Muscle of leg (tissue), 11 donors: Measurements from ENCODE around the gene EMCN. TPM values are rescaled to one million over a fixed set of nuclear protein-coding genes. Genes with fewer than 3 reads are reported as not detected.
"Not testable (repeated sequence)": the region's sequence is repeated elsewhere in the genome, so short reads cannot be mapped to it uniquely, and the experiment has no call there.

Experiments used
- DNase-seq: peaks from one replicate; pipeline ENCODE4 v3.0.0; 2013
- H3K27ac ChIP-seq: one replicate; pipeline ENCODE4 v1.5.1; 2013; ENCODE audit warnings: mild to moderate bottlenecking, low read length, control low read depth
- H3K27me3 ChIP-seq: one replicate; pipeline ENCODE4 v1.6.1; 2013; ENCODE audit warnings: low read length; ENCODE audit not compliant: control insufficient read depth, insufficient read depth
- H3K36me3 ChIP-seq: one replicate; pipeline ENCODE4 v1.6.1; 2013; ENCODE audit warnings: low read length; ENCODE audit not compliant: control insufficient read depth, insufficient read depth
- H3K4me1 ChIP-seq: one replicate; pipeline ENCODE4 v1.6.1; 2013; ENCODE audit warnings: low read length; ENCODE audit not compliant: control insufficient read depth, insufficient read depth
- H3K4me3 ChIP-seq: one replicate; pipeline ENCODE4 v1.5.1; 2013; ENCODE audit warnings: low read length, control low read depth
- H3K9me3 ChIP-seq: replicated peaks from 2 replicates; pipeline ENCODE4 v1.6.1; 2013; ENCODE audit warnings: low read depth, low read length; ENCODE audit not compliant: control insufficient read depth
- WGBS: methylation state at CpG from one replicate; pipeline ENCODE4 v1.1.5; 2013; ENCODE audit warnings: missing lambda C conversion rate; ENCODE audit not compliant: insufficient coverage; 5-methylcytosine and 5-hydroxymethylcytosine counted together
- polyA plus RNA-seq, 8 donors: library from polyadenylated mRNA; unstranded; fragments of 120-200 nt; gene quantifications; one replicate each; pipeline versions ENCODE4 v1.2.1 to v1.2.3, GENCODE V29; 2013; ENCODE audit warnings: inconsistent platforms in 1 of 8, low replicate concordance in 1 of 8; ENCODE audit not compliant: insufficient read length in 8 of 8, insufficient read depth in 1 of 8
- total RNA-seq: library from RNA; stranded (reverse); fragments of 120-200 nt; gene quantifications from one replicate; pipeline ENCODE4 v1.2.4, GENCODE V29; 2013

The EMCN gene
- total and polyA plus RNA-seq, 9 donors: 25.0 to 36.1 (median 31.1) TPM

DNA sequence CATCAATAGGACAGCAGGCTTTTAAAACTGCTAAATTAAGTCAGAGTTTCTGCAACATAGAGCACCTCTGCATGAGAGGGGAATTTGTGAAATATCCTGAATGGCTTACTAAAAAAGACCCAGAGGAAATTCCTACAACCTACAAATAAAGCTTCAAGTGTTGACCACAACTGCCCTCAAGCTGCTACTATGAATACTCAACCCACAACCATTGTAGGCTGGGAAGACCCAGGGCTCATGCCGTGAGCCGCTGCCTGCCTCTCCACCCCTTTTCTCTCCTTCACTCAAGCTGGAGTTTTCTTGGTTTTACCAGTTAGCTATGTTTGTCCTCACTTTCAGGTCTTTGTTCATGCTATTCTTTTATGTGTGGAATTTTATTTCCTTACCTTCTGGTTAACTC, 151.6 kb downstream of the EMCN start:
- no peak overlapping the region for H3K27ac ChIP-seq
- no peaks in the 10 kb centered on the region for H3K4me1 ChIP-seq
- no peaks in the 10 kb centered on the region for H3K27me3 ChIP-seq
- no peak overlapping the region for H3K4me3 ChIP-seq
- whole genome bisulfite sequencing: no CpG with 5 or more reads among the region's 2 CpGs
- H3K36me3 ChIP-seq: no peaks in the 10 kb centered on the region
- H3K9me3 ChIP-seq: no peaks in the 10 kb centered on the region
- no peak for DNase-seq

DNA sequence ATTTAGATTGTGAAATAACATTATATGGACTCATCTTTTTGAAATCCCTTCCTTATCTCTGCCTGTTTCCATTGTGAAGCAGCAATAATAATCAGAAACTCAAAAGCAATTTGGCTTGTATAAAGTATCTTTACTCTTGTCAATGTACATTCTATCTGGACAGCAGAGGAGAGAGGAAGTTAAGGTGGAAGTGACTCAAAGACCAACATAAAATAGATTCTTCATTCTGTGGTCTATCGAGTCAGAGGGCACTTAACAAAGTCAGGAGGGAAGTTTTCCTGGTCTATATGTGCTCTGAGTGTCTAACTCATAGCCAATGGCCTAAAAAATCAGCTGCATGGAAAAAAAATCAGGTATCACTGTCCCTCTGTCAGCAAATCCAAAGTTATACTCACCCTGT, 155.5 kb downstream of the EMCN start:
- Histone ChIP-seq H3K9me3 (peaks cover 5% of the 10 kb centered on the region), H3K36me3 (no peaks in the 10 kb centered on the region), H3K27me3 (no peaks in the 10 kb centered on the region), H3K4me1 (no peaks in the 10 kb centered on the region), H3K4me3 (no peak overlapping the region), H3K27ac (no peak overlapping the region)
- no peak for DNase-seq
- no CpG with 5 or more reads among the region's 1 CpG for WGBS

DNA sequence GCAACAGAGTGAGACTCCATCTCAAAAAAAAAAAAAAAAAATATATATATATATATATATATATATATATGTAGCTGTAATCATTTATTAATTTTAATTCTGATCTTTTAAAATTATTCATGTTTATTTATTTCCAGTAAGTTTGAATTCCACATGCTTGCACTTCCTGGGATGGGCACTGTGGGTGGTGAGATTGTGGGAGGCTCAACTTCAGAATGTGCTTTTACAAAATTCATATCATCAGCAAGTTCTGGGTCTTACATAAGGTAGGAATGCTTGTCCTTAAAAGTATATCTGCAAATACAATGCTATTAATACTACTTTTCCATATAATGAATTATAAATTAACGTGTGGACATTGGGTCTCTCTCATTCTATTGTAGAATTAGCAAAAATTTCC, 156.5 kb downstream of the EMCN start:
- Histone ChIP-seq H3K4me1 (no peaks in the 10 kb centered on the region), H3K27me3 (no peaks in the 10 kb centered on the region), H3K4me3 (no peak overlapping the region), H3K9me3 (peaks cover 8% of the 10 kb centered on the region), H3K27ac (no peak overlapping the region), H3K36me3 (no peaks in the 10 kb centered on the region)
- no CpG with 5 or more reads among the region's 1 CpG for WGBS
- no peak for DNase-seq

DNA sequence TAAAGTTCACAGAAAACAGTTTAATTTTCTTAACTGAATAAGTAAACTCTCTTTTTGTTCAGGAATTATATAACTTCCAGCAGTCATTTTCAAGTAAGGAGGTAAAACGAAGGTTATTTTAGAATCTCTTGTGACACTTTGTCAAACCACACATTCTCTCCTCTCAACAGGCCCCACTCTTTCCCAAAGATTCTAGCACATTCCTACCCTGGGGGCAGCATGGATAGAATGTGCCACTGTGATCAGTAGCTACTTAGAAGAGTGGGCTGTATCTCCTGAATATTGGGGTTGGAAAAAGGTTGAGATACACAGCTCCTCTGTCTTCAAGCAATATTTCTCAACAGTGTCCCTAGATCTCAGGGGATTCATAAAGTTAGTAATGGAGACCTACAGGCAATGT, 157.6 kb downstream of the EMCN start:
- Histone ChIP-seq H3K36me3 (no peaks in the 10 kb centered on the region), H3K4me1 (no peaks in the 10 kb centered on the region), H3K9me3 (peaks cover 11% of the 10 kb centered on the region), H3K4me3 (no peak overlapping the region), H3K27ac (no peak overlapping the region), H3K27me3 (no peaks in the 10 kb centered on the region)
- peak; percentile 9 for DNase-seq
- no CpG with 5 or more reads among the region's 1 CpG for WGBS

DNA sequence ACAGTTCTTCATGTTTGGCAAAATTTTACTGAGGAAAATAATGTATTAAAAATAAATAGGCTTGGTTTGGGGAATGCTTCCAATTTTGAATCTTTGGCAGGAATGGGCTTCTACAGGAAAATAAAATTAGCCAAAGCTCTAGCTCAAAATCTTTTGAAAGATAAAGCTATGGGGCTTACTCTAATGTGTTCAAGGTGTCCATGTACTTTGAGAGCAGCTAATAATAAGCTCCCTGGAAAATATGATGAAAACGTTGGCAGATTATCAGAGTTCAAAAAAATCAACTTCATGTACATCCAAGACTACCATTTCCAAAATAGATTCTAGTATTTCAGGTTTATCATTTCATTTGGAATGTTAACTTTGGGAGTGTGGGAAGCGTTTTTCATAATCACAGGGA, 158.4 kb downstream of the EMCN start:
- DNase-seq: peak; percentile 91
- no CpG with 5 or more reads among the region's 2 CpGs for WGBS
- Histone ChIP-seq H3K9me3 (peaks cover 11% of the 10 kb centered on the region), H3K27ac (peak overlapping the region; percentile 63), H3K4me1 (no peaks in the 10 kb centered on the region), H3K4me3 (no peak overlapping the region), H3K36me3 (no peaks in the 10 kb centered on the region), H3K27me3 (no peaks in the 10 kb centered on the region)

DNA sequence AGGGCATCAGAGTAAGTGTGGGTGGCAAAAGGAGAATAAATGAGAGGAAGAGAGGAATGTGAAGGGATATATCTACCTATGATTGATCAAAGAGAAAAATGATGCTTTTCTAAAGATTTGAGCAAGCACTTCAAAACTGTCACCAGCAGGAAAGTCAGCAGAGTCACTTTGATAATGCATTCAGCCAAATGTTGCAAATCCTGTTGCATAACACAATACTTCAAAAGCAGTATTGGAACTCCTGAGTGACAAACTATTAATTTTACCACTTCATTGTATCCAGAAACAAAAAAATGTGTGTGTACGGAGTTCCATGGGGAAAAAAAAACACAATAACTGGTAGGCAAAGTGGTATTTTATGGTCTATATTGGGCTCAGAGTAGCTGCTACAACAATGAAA, 160.3 kb downstream of the EMCN start:
- no peak overlapping the region for H3K27ac ChIP-seq
- H3K36me3 ChIP-seq: no peaks in the 10 kb centered on the region
- no CpG with 5 or more reads among the region's 1 CpG for WGBS
- H3K4me3 ChIP-seq: no peak overlapping the region
- no peak for DNase-seq
- H3K27me3 ChIP-seq: no peaks in the 10 kb centered on the region
- no peaks in the 10 kb centered on the region for H3K4me1 ChIP-seq
- peaks cover 11% of the 10 kb centered on the region for H3K9me3 ChIP-seq

DNA sequence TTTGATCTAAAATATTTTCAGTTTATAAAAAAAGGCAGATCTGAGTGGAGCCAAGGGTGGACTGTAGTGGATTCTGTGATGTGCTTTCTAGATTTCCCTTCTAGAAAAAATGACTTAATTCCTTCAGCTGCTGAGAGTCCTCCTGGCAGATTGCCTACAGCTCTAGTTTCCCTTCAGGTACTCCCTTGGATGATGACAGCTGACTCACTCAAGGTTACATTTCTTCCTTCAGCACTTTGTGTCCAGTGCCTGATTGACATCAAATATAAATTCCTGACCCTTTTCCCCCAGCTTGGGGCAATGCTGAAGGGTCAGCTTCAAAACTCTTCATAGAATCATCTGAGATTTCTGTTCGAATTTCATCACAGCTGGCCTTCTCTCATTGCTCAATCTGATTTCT, 161.7 kb downstream of the EMCN start:
- Histone ChIP-seq H3K4me3 (no peak overlapping the region), H3K27me3 (no peaks in the 10 kb centered on the region), H3K36me3 (no peaks in the 10 kb centered on the region), H3K4me1 (no peaks in the 10 kb centered on the region), H3K27ac (no peak overlapping the region), H3K9me3 (peaks cover 11% of the 10 kb centered on the region)
- no peak for DNase-seq
- 67% methylated on average over 1 of the region's 1 CpG for WGBS

DNA sequence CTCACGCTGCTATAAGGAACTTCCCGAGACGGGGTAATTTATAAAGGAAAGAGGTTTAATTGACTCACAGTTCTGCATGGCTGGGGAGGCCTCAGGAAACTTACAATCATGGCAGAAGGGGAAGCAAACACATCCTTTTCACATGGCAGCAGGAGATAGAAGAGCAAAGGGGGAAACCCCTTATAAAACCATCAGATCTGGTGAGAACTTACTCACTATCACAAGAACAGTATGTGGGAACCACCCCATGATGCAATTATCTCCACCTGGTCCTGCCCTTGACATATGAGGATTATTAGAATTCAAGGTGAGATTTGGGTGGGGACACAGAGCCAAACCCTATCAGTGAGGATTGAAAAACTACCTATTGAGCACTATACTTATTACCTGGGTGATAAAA, 165.5 kb downstream of the EMCN start:
- H3K9me3 ChIP-seq, H3K27ac ChIP-seq, H3K4me1 ChIP-seq, H3K4me3 ChIP-seq, DNase-seq, H3K27me3 ChIP-seq, H3K36me3 ChIP-seq: not testable (repeated sequence)
- WGBS: 100% methylated on average over 1 of the region's 3 CpGs

DNA sequence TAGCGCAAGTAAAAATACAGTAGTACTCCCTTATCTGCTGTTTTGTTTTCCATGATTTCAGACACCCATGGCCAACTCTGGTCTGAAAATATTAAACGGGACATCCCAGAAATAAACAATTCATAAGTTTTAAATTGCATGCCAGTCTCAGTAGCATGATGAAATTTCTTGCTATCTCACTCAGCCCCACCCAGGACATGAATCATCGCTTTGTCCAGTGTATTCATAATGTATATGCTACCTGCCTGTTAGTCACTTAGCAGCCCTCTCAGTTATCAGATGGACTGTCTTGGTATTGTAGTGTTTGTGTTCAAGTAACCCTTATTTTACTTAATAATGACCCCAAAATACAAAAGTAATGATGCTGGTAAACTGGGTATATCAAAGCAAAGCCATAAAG, 169.3 kb downstream of the EMCN start:
- no peaks in the 10 kb centered on the region for H3K9me3 ChIP-seq
- H3K4me3 ChIP-seq: no peak overlapping the region
- no peaks in the 10 kb centered on the region for H3K36me3 ChIP-seq
- no CpG with 5 or more reads among the region's 3 CpGs for whole genome bisulfite sequencing
- DNase-seq: no peak
- no peaks in the 10 kb centered on the region for H3K27me3 ChIP-seq
- no peak overlapping the region for H3K27ac ChIP-seq
- H3K4me1 ChIP-seq: no peaks in the 10 kb centered on the region

DNA sequence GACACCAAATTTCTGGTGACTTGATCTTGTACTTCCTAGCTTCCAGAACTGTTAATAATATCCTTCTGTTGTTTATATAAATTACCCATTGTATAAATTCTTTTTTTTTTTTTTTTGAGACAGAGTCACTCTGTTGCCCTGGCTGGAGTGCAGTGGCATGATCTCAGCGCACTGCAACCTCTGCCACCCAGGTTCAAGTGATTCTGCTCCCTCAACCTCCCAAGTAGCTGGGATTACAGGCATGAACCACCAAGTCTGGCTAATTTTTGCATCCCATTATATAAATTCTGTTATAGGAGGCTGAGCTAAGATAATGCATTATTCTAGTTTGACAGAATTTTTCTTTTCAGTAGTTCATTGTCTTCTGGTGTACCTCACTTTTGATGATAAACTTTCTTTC, 170.6 kb downstream of the EMCN start:
- H3K27me3 ChIP-seq: no peaks in the 10 kb centered on the region
- no peak for DNase-seq
- WGBS: no CpG with 5 or more reads among the region's 1 CpG
- H3K4me1 ChIP-seq: no peaks in the 10 kb centered on the region
- H3K9me3 ChIP-seq: no peaks in the 10 kb centered on the region
- no peak overlapping the region for H3K27ac ChIP-seq
- H3K36me3 ChIP-seq: no peaks in the 10 kb centered on the region
- H3K4me3 ChIP-seq: no peak overlapping the region

DNA sequence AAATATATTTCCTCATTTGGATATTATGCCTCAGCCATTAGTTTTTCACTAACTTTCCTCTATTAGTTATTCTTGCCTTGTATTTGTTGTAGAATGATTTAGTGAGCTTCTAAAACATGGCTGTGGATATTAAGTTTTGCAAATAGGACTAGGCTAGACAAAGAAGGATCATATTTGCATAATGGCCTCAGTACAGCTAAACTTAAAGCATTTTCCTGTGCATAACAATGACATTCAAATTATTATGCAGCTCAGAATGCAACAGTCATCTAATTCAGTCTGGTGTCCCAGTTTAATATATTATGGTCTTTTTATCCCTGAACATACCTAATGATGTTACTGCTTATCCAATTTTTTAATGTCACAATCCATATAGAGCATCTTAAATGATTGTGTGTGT, 172.2 kb downstream of the EMCN start:
- Histone ChIP-seq H3K4me3 (no peak overlapping the region), H3K27me3 (no peaks in the 10 kb centered on the region), H3K4me1 (no peaks in the 10 kb centered on the region), H3K9me3 (no peaks in the 10 kb centered on the region), H3K27ac (no peak overlapping the region), H3K36me3 (no peaks in the 10 kb centered on the region)
- no peak for DNase-seq
